Testis (tissue), 2 donors: ENCODE results near the gene STXBP6.

ENCODE experiments used
- POLR2A ChIP-seq: fragments of 450-650 bp; IDR thresholded peaks from one replicate; pipeline ENCODE4 v1.6.1; 2017; ENCODE audit warnings: antibody characterized with exemption, mild to moderate bottlenecking, moderate library complexity
- TF ChIP-seq, protein P1 (sequence below), 3 experiments: fragments of 450-650 bp in 2 of 3; fragments of 200-600 bp in 1 of 3; sonication (generic) in 1 of 3; IDR thresholded peaks; one replicate each; pipeline ENCODE4 v1.5.1; 2016 to 2019; ENCODE audit warnings: antibody characterized with exemption in 3 of 3, mild to moderate bottlenecking in 2 of 3, moderate library complexity in 1 of 3

DNA sequence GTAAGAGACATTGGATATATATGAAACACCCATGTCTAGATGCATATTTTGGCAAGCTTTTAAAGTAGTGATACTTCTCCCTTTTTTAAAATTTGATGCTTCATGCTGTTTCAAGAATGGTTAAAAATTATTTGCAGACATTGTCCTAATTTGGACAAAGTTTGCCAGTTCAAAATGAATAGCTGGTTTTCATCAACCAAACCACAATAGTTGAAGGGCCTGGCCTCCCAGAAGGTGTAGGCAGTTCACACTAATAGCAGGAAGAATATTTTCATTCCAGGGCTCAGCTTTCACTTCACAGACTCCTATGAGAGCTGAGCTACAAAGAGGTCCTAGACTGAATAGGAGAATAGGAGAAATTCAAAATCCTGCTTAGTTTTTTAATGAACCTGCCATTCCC is 78.7 kb downstream of the STXBP6 start:
- TF ChIP-seq, protein P1, sequence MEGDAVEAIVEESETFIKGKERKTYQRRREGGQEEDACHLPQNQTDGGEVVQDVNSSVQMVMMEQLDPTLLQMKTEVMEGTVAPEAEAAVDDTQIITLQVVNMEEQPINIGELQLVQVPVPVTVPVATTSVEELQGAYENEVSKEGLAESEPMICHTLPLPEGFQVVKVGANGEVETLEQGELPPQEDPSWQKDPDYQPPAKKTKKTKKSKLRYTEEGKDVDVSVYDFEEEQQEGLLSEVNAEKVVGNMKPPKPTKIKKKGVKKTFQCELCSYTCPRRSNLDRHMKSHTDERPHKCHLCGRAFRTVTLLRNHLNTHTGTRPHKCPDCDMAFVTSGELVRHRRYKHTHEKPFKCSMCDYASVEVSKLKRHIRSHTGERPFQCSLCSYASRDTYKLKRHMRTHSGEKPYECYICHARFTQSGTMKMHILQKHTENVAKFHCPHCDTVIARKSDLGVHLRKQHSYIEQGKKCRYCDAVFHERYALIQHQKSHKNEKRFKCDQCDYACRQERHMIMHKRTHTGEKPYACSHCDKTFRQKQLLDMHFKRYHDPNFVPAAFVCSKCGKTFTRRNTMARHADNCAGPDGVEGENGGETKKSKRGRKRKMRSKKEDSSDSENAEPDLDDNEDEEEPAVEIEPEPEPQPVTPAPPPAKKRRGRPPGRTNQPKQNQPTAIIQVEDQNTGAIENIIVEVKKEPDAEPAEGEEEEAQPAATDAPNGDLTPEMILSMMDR (IDR thresholded peaks at IDR 0.05) = no peak
- TF ChIP-seq POLR2A = no peak
